B cell (primary cell): ENCODE measurements around the gene CTNNA3.

Experiments used
- CTCF ChIP-seq: fragments of 200-600 bp; IDR thresholded peaks from one replicate; pipeline ENCODE4 v1.8.0; 2022; ENCODE audit warnings: antibody characterized with exemption, mild to moderate bottlenecking
- EZH2 ChIP-seq: IDR thresholded peaks from 2 replicates; pipeline ENCODE4 v1.6.1; 2012; ENCODE audit warnings: borderline replicate concordance, low read depth, mild to moderate bottlenecking, moderate library complexity, low read length; ENCODE audit not compliant: insufficient read depth, poor library complexity, severe bottlenecking

GRCh38 chr10:66990143-66990830, 705.7 kb downstream of the CTNNA3 start:
- TF ChIP-seq CTCF = no peak
- TF ChIP-seq EZH2 = no peak
